ENCODE measurements around the gene AJAP1. TPM values are rescaled to one million over a fixed set of nuclear protein-coding genes. Genes with fewer than 3 reads are reported as not detected.

Gene AJAP1
- total RNA-seq, 1 experiment from 2014 or later: not detected

DNA sequence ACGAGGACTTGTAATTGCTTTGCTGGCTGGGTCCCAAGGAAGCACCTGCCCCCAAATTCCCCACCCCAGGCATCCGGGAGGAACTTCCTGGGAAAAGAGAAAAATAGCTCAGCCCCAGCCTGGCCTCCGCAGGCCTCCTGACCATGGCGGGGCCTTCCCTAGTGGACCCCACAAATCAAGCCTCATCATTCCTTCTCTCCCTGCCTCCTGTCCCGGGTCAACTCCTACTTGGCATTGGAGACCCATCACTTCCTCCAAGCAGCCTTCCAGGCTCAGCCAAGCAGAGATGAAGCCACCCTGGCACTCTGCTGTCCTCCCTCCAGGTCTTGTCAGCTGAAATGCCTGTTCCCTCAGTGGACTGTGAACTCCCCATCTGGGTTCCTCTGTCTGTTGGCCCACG is 38.0 kb downstream of the AJAP1 start:
- Histone ChIP-seq H4K20me1 (ENCODE audit: insufficient read depth) (no peaks in the 10 kb centered on the region), H3K4me3 (replicated peaks in 1 of 2; ENCODE audit: low read depth in 1 of 2, low read length in 2 of 2) (no peak overlapping the region), H3K27me3 (ENCODE audit: insufficient read depth, low read length) (no peaks in the 10 kb centered on the region), H3K4me1 (ENCODE audit: control insufficient read depth in 1 of 2, insufficient read depth in 2 of 2, low read length in 2 of 2) (no peaks in the 10 kb centered on the region), H3K79me2 (ENCODE audit: insufficient read depth, low read length) (no peaks in the 10 kb centered on the region), H3K9me3 (ENCODE audit: control insufficient read depth in 1 of 2, insufficient read depth in 1 of 2, low read depth in 1 of 2, low read length in 2 of 2) (no peaks in the 10 kb centered on the region; a peak in 2 of 4 replicates), H3K9ac (ENCODE audit: low read length) (no peak overlapping the region), H3K9me2 (ENCODE audit: insufficient read depth) (no peaks in the 10 kb centered on the region), H3K27ac (ENCODE audit: low read depth, low read length) (no peak overlapping the region), H3K4me2 (ENCODE audit: low read length) (no peak overlapping the region), H2AFZ (ENCODE audit: low read depth, low read length, poor library complexity, severe bottlenecking) (no peak overlapping the region), H3K36me3 (ENCODE audit: control insufficient read depth in 1 of 2, insufficient read depth in 2 of 2, low read length in 2 of 2) (no peaks in the 10 kb centered on the region)
- ATAC-seq (no peak), DNase-seq (ENCODE audit: low read depth, low spot score) (no peak)
- ChIA-PET RAD21 (ENCODE audit: low non-redundant PET in 1 of 2, low total read pairs in 2 of 2, uncharacterized antibody in 2 of 2, unreplicated experiment in 2 of 2) (no interaction called here), CTCF (no interaction called here), POLR2A (no interaction called here)
- BruUV-seq (replicated peaks): no TSS peak
- intact Hi-C loops (cut with micrococcal nuclease): no loop called here
- TF ChIP-seq TCF7L2 (IDR thresholded peaks at IDR 0.05; ENCODE audit: borderline replicate concordance, extremely low read depth, insufficient read depth, insufficient read length) (no peak), POLR2AphosphoS5 (IDR thresholded peaks at IDR 0.05; ENCODE audit: low read depth, low read length) (no peak), SP1 (IDR thresholded peaks at IDR 0.05; ENCODE audit: low read depth) (no peak), POLR2A (IDR thresholded peaks at IDR 0.05; ENCODE audit: borderline replicate concordance, extremely low read depth, insufficient read depth, insufficient read length) (no peak), ZFX (IDR thresholded peaks at IDR 0.05) (no peak), CBX3 (IDR thresholded peaks at IDR 0.05; ENCODE audit: low read depth) (no peak), SIN3A (IDR thresholded peaks at IDR 0.05; ENCODE audit: low read depth) (no peak), ZNF274 (IDR thresholded peaks at IDR 0.05; ENCODE audit: low read depth, low read length) (no peak), RAD21 (IDR thresholded peaks at IDR 0.05; ENCODE audit: low read depth) (no peak)
- TF ChIP-seq, protein P1, sequence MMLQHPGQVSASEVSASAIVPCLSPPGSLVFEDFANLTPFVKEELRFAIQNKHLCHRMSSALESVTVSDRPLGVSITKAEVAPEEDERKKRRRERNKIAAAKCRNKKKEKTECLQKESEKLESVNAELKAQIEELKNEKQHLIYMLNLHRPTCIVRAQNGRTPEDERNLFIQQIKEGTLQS (IDR thresholded peaks at IDR 0.05): no peak
- TF ChIP-seq, protein P2, sequence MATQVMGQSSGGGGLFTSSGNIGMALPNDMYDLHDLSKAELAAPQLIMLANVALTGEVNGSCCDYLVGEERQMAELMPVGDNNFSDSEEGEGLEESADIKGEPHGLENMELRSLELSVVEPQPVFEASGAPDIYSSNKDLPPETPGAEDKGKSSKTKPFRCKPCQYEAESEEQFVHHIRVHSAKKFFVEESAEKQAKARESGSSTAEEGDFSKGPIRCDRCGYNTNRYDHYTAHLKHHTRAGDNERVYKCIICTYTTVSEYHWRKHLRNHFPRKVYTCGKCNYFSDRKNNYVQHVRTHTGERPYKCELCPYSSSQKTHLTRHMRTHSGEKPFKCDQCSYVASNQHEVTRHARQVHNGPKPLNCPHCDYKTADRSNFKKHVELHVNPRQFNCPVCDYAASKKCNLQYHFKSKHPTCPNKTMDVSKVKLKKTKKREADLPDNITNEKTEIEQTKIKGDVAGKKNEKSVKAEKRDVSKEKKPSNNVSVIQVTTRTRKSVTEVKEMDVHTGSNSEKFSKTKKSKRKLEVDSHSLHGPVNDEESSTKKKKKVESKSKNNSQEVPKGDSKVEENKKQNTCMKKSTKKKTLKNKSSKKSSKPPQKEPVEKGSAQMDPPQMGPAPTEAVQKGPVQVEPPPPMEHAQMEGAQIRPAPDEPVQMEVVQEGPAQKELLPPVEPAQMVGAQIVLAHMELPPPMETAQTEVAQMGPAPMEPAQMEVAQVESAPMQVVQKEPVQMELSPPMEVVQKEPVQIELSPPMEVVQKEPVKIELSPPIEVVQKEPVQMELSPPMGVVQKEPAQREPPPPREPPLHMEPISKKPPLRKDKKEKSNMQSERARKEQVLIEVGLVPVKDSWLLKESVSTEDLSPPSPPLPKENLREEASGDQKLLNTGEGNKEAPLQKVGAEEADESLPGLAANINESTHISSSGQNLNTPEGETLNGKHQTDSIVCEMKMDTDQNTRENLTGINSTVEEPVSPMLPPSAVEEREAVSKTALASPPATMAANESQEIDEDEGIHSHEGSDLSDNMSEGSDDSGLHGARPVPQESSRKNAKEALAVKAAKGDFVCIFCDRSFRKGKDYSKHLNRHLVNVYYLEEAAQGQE (IDR thresholded peaks at IDR 0.05; ENCODE audit: low read depth): no peak
- TF ChIP-seq, protein P3, sequence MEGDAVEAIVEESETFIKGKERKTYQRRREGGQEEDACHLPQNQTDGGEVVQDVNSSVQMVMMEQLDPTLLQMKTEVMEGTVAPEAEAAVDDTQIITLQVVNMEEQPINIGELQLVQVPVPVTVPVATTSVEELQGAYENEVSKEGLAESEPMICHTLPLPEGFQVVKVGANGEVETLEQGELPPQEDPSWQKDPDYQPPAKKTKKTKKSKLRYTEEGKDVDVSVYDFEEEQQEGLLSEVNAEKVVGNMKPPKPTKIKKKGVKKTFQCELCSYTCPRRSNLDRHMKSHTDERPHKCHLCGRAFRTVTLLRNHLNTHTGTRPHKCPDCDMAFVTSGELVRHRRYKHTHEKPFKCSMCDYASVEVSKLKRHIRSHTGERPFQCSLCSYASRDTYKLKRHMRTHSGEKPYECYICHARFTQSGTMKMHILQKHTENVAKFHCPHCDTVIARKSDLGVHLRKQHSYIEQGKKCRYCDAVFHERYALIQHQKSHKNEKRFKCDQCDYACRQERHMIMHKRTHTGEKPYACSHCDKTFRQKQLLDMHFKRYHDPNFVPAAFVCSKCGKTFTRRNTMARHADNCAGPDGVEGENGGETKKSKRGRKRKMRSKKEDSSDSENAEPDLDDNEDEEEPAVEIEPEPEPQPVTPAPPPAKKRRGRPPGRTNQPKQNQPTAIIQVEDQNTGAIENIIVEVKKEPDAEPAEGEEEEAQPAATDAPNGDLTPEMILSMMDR (IDR thresholded peaks at IDR 0.05 in 2 of 3, conservative IDR thresholded peaks at IDR 0.05 in 1 of 3; ENCODE audit: borderline replicate concordance in 1 of 3, insufficient read depth in 1 of 3, low read depth in 2 of 3, low read length in 2 of 3): no peak

Data from HCT116 (cell line).